ENCODE results near the gene KCNE5. TPM values are rescaled to one million over a fixed set of nuclear protein-coding genes. Genes with fewer than 3 reads are reported as not detected.
"Not testable (repeated sequence)": the region's sequence is repeated elsewhere in the genome, so short reads cannot be mapped to it uniquely, and the experiment has no call there.

The KCNE5 gene
- total RNA-seq, 1 donor from 2014 or later, result 20.4 TPM

DNA sequence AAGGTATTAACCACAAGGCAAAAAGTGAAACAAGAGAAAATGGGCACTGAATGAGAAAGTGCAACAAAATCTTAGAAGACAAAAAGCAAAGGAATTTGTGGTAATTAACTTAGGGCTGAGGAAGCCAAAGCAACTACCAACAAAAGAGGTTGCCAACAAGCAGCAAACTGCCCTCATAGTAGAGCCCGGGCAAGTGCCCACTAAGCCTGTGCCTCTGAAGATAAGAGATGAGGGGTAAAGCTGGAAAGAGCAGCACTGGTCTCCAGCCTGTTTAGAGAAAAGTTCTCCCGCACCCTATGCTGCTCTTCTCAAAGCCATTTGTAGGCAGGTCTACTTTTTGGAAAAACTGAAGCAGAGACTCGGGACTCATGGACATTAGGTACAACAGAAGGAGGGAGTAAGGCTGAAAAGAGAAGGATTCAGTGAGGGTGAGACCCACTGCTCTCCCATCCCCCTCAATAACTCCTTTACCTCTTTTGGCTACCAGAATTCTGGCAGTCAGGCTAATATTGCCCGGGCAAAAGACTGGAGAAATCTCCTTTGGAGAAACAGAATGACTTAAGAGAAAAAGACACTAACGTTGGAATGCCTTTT is 29.6 kb upstream of the KCNE5 start:
- no peak overlapping the region for H3K27ac ChIP-seq (ENCODE audit: low read depth, low read length)
- H3K4me1 ChIP-seq (ENCODE audit: control insufficient read depth in 3 of 3, insufficient read depth in 3 of 3, low read length in 3 of 3), result no peaks in the 10 kb centered on the region
- H3K9ac ChIP-seq (ENCODE audit: low read depth in 1 of 3, low read length in 3 of 3), result no peak overlapping the region
- H3K4me3 ChIP-seq (ENCODE audit: low read length in 3 of 3), result no peak overlapping the region
- H3K9me3 ChIP-seq (ENCODE audit: control insufficient read depth in 3 of 3, low read length in 3 of 3), result no peaks in the 10 kb centered on the region
- no peaks in the 10 kb centered on the region for H3K27me3 ChIP-seq (ENCODE audit: control insufficient read depth in 3 of 3, insufficient read depth in 3 of 3, low read length in 3 of 3)
- H3K36me3 ChIP-seq (ENCODE audit: control insufficient read depth in 3 of 3, insufficient read depth in 3 of 3, low read length in 3 of 3), result peaks cover 4 to 9% (median 6%) of the 10 kb centered on the region in 3 donors

DNA sequence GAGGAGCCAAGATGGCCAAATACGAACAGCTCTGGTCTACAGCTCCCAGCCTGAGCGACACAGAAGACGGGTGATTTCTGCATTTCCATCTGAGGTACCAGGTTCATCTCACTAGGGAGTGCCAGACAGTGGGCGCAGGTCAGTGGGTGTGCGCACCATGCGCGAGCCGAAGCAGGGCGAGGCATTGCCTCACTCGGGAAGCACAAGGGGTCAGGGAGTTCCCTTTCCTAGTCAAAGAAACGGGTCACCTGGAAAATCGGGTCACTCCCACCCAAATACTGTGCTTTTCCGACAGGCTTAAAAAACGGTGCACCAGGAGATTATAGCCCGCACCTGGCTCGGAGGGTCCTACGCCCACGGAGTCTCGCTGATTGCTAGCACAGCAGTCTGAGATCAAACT is 19.7 kb upstream of the KCNE5 start:
- not testable (repeated sequence) for H3K4me1 ChIP-seq (ENCODE audit: control insufficient read depth in 3 of 3, insufficient read depth in 3 of 3, low read length in 3 of 3); H3K9me3 ChIP-seq (ENCODE audit: control insufficient read depth in 3 of 3, low read length in 3 of 3); H3K27me3 ChIP-seq (ENCODE audit: control insufficient read depth in 3 of 3, insufficient read depth in 3 of 3, low read length in 3 of 3); H3K36me3 ChIP-seq (ENCODE audit: control insufficient read depth in 3 of 3, insufficient read depth in 3 of 3, low read length in 3 of 3); H3K9ac ChIP-seq (ENCODE audit: low read depth in 1 of 3, low read length in 3 of 3); H3K27ac ChIP-seq (ENCODE audit: low read depth, low read length); H3K4me3 ChIP-seq (ENCODE audit: low read length in 3 of 3)

DNA sequence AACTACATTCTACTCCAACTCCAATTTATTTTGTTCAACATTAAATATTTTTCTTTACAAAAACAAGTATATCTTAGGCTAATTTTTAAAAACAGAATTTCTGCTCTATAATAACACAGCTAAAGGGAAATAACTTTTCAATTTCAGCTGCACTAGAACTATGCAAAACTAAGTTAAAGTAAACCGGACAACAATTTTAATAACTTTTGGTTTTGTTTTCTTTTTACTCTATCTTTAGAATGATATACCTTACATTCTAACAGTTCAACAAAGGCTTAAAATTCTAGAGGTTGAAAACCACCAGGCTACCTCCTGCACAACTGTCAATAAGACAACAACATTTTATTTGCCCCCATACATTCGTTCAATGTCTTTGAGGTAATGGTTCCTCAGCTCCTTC is 18.7 kb upstream of the KCNE5 start:
- no peaks in the 10 kb centered on the region for H3K9me3 ChIP-seq (ENCODE audit: control insufficient read depth in 3 of 3, low read length in 3 of 3)
- no peak overlapping the region for H3K4me3 ChIP-seq (ENCODE audit: low read length in 3 of 3)
- H3K36me3 ChIP-seq (ENCODE audit: control insufficient read depth in 3 of 3, insufficient read depth in 3 of 3, low read length in 3 of 3), result no peaks in the 10 kb centered on the region
- H3K27ac ChIP-seq (ENCODE audit: low read depth, low read length), result no peak overlapping the region
- H3K27me3 ChIP-seq (ENCODE audit: control insufficient read depth in 3 of 3, insufficient read depth in 3 of 3, low read length in 3 of 3), result no peaks in the 10 kb centered on the region
- no peak overlapping the region for H3K9ac ChIP-seq (ENCODE audit: low read depth in 1 of 3, low read length in 3 of 3)
- no peaks in the 10 kb centered on the region for H3K4me1 ChIP-seq (ENCODE audit: control insufficient read depth in 3 of 3, insufficient read depth in 3 of 3, low read length in 3 of 3)

DNA sequence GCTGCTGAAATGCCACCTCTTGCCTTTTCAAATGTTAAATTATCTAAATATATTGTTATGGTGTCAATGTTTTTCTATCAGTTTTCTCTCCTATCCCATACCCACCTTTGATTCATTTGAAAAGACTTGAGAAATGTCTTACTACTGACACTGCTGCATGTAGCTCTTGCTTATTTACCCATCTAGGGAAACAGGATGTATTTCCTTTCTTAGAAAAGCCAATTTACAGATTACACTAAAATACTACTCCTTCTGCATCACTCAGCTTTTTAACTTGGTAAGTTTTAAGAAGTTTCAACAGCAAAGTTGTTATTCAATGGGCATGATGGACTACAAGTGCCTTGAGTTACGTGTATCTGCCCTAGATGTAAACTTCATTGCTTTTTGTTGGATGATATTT is 13.2 kb upstream of the KCNE5 start:
- no peak overlapping the region for H3K4me3 ChIP-seq (ENCODE audit: low read length in 3 of 3)
- H3K9me3 ChIP-seq (ENCODE audit: control insufficient read depth in 3 of 3, low read length in 3 of 3), result no peaks in the 10 kb centered on the region
- H3K27ac ChIP-seq (ENCODE audit: low read depth, low read length), result no peak overlapping the region
- H3K4me1 ChIP-seq (ENCODE audit: control insufficient read depth in 3 of 3, insufficient read depth in 3 of 3, low read length in 3 of 3), result no peaks in the 10 kb centered on the region
- no peaks in the 10 kb centered on the region for H3K36me3 ChIP-seq (ENCODE audit: control insufficient read depth in 3 of 3, insufficient read depth in 3 of 3, low read length in 3 of 3)
- H3K9ac ChIP-seq (ENCODE audit: low read depth in 1 of 3, low read length in 3 of 3), result no peak overlapping the region
- no peaks in the 10 kb centered on the region for H3K27me3 ChIP-seq (ENCODE audit: control insufficient read depth in 3 of 3, insufficient read depth in 3 of 3, low read length in 3 of 3)

DNA sequence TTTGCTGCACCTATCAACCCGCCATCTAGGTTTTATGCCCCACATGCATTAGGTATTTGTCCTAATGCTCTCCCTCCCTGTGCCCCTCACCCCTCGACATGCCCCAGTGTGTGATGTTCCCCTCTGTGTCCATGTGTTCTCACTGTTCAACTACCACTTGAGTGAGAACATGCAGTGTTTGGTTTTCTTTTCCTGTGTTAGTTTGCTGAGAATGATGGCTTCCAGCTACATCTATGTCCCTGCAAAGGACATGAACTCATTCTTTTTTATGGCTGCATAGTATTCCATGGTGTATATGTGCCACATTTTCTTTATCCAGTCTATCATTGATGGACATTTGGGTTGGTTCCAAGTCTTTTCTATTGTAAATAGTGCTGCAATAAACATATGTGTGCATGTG is 12.5 kb upstream of the KCNE5 start:
- not testable (repeated sequence) for H3K9me3 ChIP-seq (ENCODE audit: control insufficient read depth in 3 of 3, low read length in 3 of 3); H3K4me3 ChIP-seq (ENCODE audit: low read length in 3 of 3); H3K27me3 ChIP-seq (ENCODE audit: control insufficient read depth in 3 of 3, insufficient read depth in 3 of 3, low read length in 3 of 3); H3K9ac ChIP-seq (ENCODE audit: low read depth in 1 of 3, low read length in 3 of 3); H3K27ac ChIP-seq (ENCODE audit: low read depth, low read length); H3K4me1 ChIP-seq (ENCODE audit: control insufficient read depth in 3 of 3, insufficient read depth in 3 of 3, low read length in 3 of 3); H3K36me3 ChIP-seq (ENCODE audit: control insufficient read depth in 3 of 3, insufficient read depth in 3 of 3, low read length in 3 of 3)

DNA sequence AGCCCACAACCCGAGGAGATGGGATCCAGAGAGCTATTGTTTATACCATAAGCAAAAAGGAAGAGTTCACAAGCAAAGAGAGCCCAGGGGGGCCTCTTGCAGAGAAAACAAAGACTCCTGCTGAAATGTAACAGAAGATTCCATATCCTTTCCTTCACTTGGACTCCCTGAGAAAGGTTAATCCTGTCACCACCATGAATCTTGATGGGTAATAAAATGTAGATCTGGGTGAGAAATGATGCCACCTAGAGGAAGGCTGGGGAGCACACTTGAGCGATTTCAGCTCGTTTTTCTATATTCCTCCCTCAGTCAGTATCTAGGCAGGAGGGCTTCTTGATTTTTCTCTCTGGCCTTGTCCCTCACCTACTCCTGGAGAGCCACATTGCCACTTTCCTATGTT is 10.2 kb upstream of the KCNE5 start:
- H3K27ac ChIP-seq (ENCODE audit: low read depth, low read length), result no peak overlapping the region
- no peaks in the 10 kb centered on the region for H3K9me3 ChIP-seq (ENCODE audit: control insufficient read depth in 3 of 3, low read length in 3 of 3)
- H3K9ac ChIP-seq (ENCODE audit: low read depth in 1 of 3, low read length in 3 of 3), result no peak overlapping the region
- H3K36me3 ChIP-seq (ENCODE audit: control insufficient read depth in 3 of 3, insufficient read depth in 3 of 3, low read length in 3 of 3), result no peaks in the 10 kb centered on the region
- no peak overlapping the region for H3K4me3 ChIP-seq (ENCODE audit: low read length in 3 of 3)
- H3K4me1 ChIP-seq (ENCODE audit: control insufficient read depth in 3 of 3, insufficient read depth in 3 of 3, low read length in 3 of 3), result no peaks in the 10 kb centered on the region
- no peaks in the 10 kb centered on the region for H3K27me3 ChIP-seq (ENCODE audit: control insufficient read depth in 3 of 3, insufficient read depth in 3 of 3, low read length in 3 of 3)

DNA sequence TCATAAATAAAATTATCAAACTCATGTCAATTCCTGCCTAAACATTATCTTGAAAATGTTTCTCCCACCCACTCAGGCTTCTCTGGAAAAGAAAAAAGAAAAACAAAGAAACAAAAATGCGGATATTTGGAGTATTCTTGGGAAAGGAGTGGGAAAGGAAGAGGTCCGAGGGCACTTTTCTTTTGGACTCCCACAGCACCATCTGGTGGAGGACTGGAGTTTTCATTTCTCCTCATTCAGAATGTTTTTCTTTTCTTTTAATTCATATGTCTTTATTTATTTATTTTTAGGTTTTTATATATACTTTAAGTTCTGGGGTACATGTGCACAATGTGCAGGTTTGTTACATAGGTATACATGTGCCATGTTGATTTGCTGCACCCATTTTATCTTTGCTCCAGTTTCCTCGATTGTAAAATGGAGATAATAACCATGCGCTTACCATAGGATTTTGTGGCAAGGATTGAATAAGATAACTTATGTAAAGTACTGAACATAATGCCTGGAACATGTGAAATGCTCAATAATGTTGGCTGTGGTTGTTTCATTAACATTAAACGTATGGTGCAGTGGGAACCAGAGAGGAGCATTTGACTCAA is 8.0 kb upstream of the KCNE5 start:
- Histone ChIP-seq H3K9ac (ENCODE audit: low read depth in 1 of 3, low read length in 3 of 3) (no peak overlapping the region), H3K36me3 (ENCODE audit: control insufficient read depth in 3 of 3, insufficient read depth in 3 of 3, low read length in 3 of 3) (no peaks in the 10 kb centered on the region), H3K9me3 (ENCODE audit: control insufficient read depth in 3 of 3, low read length in 3 of 3) (no peaks in the 10 kb centered on the region), H3K27me3 (ENCODE audit: control insufficient read depth in 3 of 3, insufficient read depth in 3 of 3, low read length in 3 of 3) (no peaks in the 10 kb centered on the region), H3K27ac (ENCODE audit: low read depth, low read length) (no peak overlapping the region), H3K4me3 (ENCODE audit: low read length in 3 of 3) (no peak overlapping the region), H3K4me1 (ENCODE audit: control insufficient read depth in 3 of 3, insufficient read depth in 3 of 3, low read length in 3 of 3) (no peaks in the 10 kb centered on the region)

DNA sequence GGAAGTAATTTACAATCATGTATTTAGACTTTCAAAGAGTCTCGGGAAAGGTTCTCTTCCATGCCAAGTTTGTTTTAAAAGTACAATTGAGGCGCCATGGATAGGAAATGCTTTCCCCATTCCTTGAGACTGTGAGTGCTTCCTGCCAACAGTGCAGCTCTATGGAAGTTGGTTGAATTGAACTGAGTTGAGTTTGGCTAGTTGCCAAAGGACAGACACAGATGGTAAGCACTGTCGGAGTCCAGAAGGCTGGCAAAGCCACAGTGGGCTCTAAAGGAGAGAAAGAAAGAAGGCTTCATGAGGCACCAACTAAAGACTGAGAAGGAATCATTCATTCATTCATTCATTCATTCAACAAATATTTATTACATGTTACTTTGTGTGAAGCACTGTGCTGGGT is 4.3 kb upstream of the KCNE5 start:
- no peaks in the 10 kb centered on the region for H3K9me3 ChIP-seq (ENCODE audit: control insufficient read depth in 3 of 3, low read length in 3 of 3)
- H3K9ac ChIP-seq (ENCODE audit: low read depth in 1 of 3, low read length in 3 of 3), result no peak overlapping the region
- H3K4me1 ChIP-seq (ENCODE audit: control insufficient read depth in 3 of 3, insufficient read depth in 3 of 3, low read length in 3 of 3), result peaks cover 0 to 2% (median 0%) of the 10 kb centered on the region in 3 donors
- H3K36me3 ChIP-seq (ENCODE audit: control insufficient read depth in 3 of 3, insufficient read depth in 3 of 3, low read length in 3 of 3), result no peaks in the 10 kb centered on the region
- H3K27me3 ChIP-seq (ENCODE audit: control insufficient read depth in 3 of 3, insufficient read depth in 3 of 3, low read length in 3 of 3), result peaks cover 0 to 11% (median 0%) of the 10 kb centered on the region in 3 donors
- H3K27ac ChIP-seq (ENCODE audit: low read depth, low read length), result no peak overlapping the region
- no peak overlapping the region for H3K4me3 ChIP-seq (ENCODE audit: low read length in 3 of 3)

DNA sequence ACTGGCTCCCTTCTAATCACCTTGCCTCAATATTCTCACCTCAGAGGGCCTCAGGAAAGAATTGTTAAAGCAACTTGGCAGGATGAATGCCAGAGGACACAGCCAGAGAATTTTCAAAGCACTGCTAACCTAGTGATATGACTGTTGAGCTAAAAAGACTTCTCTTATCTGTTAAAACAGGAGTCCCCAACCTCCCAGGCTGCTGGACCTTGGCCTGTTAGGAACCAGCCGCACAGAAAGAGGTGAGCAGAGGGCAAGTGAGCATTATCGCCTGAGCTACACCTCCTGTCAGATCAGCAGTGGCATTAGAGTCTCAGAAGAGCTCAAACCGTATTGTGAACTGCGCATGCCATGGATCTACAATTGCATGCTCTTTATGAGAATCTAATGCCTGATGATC is 1.7 kb upstream of the KCNE5 start:
- H3K9ac ChIP-seq (ENCODE audit: low read depth in 1 of 3, low read length in 3 of 3), result no peak overlapping the region
- H3K4me3 ChIP-seq (ENCODE audit: low read length in 3 of 3), result no peak overlapping the region
- no peaks in the 10 kb centered on the region for H3K9me3 ChIP-seq (ENCODE audit: control insufficient read depth in 3 of 3, low read length in 3 of 3)
- peaks cover 0 to 2% (median 0%) of the 10 kb centered on the region in 3 donors for H3K4me1 ChIP-seq (ENCODE audit: control insufficient read depth in 3 of 3, insufficient read depth in 3 of 3, low read length in 3 of 3)
- no peaks in the 10 kb centered on the region for H3K36me3 ChIP-seq (ENCODE audit: control insufficient read depth in 3 of 3, insufficient read depth in 3 of 3, low read length in 3 of 3)
- H3K27ac ChIP-seq (ENCODE audit: low read depth, low read length), result no peak overlapping the region
- H3K27me3 ChIP-seq (ENCODE audit: control insufficient read depth in 3 of 3, insufficient read depth in 3 of 3, low read length in 3 of 3), result peaks cover 0 to 11% (median 0%) of the 10 kb centered on the region in 3 donors

DNA sequence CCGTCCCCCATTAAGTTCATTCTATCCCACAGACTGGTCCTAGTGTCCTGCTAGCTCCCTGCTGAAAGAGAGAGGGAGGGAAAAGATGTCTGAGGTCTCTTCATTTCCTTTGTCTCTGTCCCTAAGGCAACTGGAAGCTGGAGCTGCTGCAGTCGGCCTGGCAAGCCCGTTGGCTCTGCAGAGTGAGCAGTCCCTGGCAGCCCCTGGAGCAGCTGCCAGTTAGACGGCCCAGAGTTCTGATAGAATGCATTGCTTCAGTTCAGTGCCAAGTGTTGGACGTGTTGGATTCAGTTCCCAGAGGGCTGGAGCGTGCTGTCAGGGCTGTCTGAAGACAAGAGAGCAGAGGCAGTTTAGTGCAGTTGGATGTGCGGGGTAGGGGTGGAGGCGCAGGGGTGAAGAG is 975 bp downstream of the KCNE5 start:
- H3K9me3 ChIP-seq (ENCODE audit: control insufficient read depth in 3 of 3, low read length in 3 of 3), result no peaks in the 10 kb centered on the region
- H3K27me3 ChIP-seq (ENCODE audit: control insufficient read depth in 3 of 3, insufficient read depth in 3 of 3, low read length in 3 of 3), result peaks cover 0 to 16% (median 0%) of the 10 kb centered on the region in 3 donors
- no peak overlapping the region for H3K27ac ChIP-seq (ENCODE audit: low read depth, low read length)
- H3K4me3 ChIP-seq (ENCODE audit: low read length in 3 of 3), result no peak overlapping the region
- H3K4me1 ChIP-seq (ENCODE audit: control insufficient read depth in 3 of 3, insufficient read depth in 3 of 3, low read length in 3 of 3), result peaks cover 0 to 2% (median 0%) of the 10 kb centered on the region in 3 donors
- H3K9ac ChIP-seq (ENCODE audit: low read depth in 1 of 3, low read length in 3 of 3), result no peak overlapping the region
- H3K36me3 ChIP-seq (ENCODE audit: control insufficient read depth in 3 of 3, insufficient read depth in 3 of 3, low read length in 3 of 3), result no peaks in the 10 kb centered on the region

Measured in skeletal muscle tissue (tissue), 4 donors.